T-cell (primary cell): Measurements from ENCODE around the gene METTL3. TPM values are rescaled to one million over a fixed set of nuclear protein-coding genes. Genes with fewer than 3 reads are reported as not detected.
A peak's percentile ranks its signal among the peaks of the same experiment; 100 is the strongest.

Experiments used
- ATAC-seq, 4 experiments: fragments of 200-7000 bp in 3 of 4; fragments of 150-1000 bp in 1 of 4; cut with Tn5 transposase; replicated peaks in 1 of 4; 1 replicate in 3 of 4; 2 replicates in 1 of 4; pipeline ENCODE4 v1.10.0; 2021; ENCODE audit warnings: moderate library complexity in 3 of 4, mild to moderate bottlenecking in 2 of 4, moderate number of reproducible peaks in 1 of 4
- CTCF ChIA-PET, 2 donors: fragments of 300-600 bp; sonication (Branson Sonifier 250); formaldehyde crosslinking; loops; one replicate each; lab custom pipeline; 2022; ENCODE audit warnings: antibody characterized with exemption in 2 of 2; lab: Charles Lee
- POLR2A ChIA-PET, 2 donors: fragments of 300-600 bp; sonication (Branson Sonifier 250); formaldehyde crosslinking; loops; one replicate each; lab custom pipeline; 2022; ENCODE audit warnings: antibody characterized with exemption in 2 of 2; lab: Charles Lee
- DNase-seq, 35 experiments: peaks; one replicate each; pipeline versions ENCODE4 v3.0.0 to v3.0.0-alpha.2; 2013 to 2023
- H3K27ac ChIP-seq: one replicate; pipeline ENCODE4 v1.5.1; 2013; ENCODE audit warnings: low read length
- H3K27me3 ChIP-seq, 2 experiments: replicated peaks in 1 of 2; 1 replicate in 1 of 2; 2 replicates in 1 of 2; pipeline versions ENCODE4 v1.6.1 to v1.7.0; 2013; ENCODE audit warnings: low read length in 1 of 2, mixed read lengths in 1 of 2; ENCODE audit not compliant: control insufficient read depth in 2 of 2, insufficient read depth in 2 of 2; ENCODE audit errors: extremely low read depth in 1 of 2
- H3K36me3 ChIP-seq, 2 donors: 1 replicate in 1 of 2; 2 replicates in 1 of 2; pipeline versions ENCODE4 v1.6.1 to v1.7.0; 2013; ENCODE audit warnings: low read length in 1 of 2; ENCODE audit not compliant: control insufficient read depth in 2 of 2, insufficient read depth in 1 of 2; ENCODE audit errors: extremely low read depth in 1 of 2
- H3K4me1 ChIP-seq, 2 experiments: 1 replicate in 1 of 2; 2 replicates in 1 of 2; pipeline versions ENCODE4 v1.6.1 to v1.7.0; 2013; ENCODE audit warnings: low read length in 2 of 2, mixed read lengths in 1 of 2; ENCODE audit not compliant: insufficient read depth in 2 of 2, control insufficient read depth in 1 of 2; ENCODE audit errors: extremely low read depth in 1 of 2
- H3K4me3 ChIP-seq, 2 donors: 1 replicate in 1 of 2; 2 replicates in 1 of 2; pipeline versions ENCODE4 v1.5.1 to v1.7.0; 2013; ENCODE audit warnings: mild to moderate bottlenecking in 2 of 2, low read length in 1 of 2, moderate library complexity in 1 of 2; ENCODE audit not compliant: control insufficient read depth in 1 of 2; ENCODE audit errors: extremely low read depth in 1 of 2
- H3K9me3 ChIP-seq: 2 replicates; pipeline ENCODE4 v1.7.0; 2013
- H3K27ac Mint-ChIP-seq, 2 donors: one replicate each; pipeline ENCODE4 v1.8.0; 2020 to 2021; ENCODE audit warnings: mild to moderate bottlenecking in 2 of 2, mixed read lengths in 2 of 2
- H3K27me3 Mint-ChIP-seq, 2 donors: one replicate each; pipeline ENCODE4 v1.8.0; 2021 to 2022; ENCODE audit warnings: mixed read lengths in 2 of 2
- H3K36me3 Mint-ChIP-seq: one replicate; pipeline ENCODE4 v1.8.0; 2021; ENCODE audit warnings: mixed read lengths
- H3K4me1 Mint-ChIP-seq, 3 donors: one replicate each; pipeline ENCODE4 v1.8.0; 2020 to 2022; ENCODE audit warnings: mixed read lengths in 3 of 3, mild to moderate bottlenecking in 1 of 3
- H3K4me3 Mint-ChIP-seq, 3 donors: one replicate each; pipeline ENCODE4 v1.8.0; 2020 to 2022; ENCODE audit warnings: mild to moderate bottlenecking in 3 of 3, mixed read lengths in 3 of 3, moderate library complexity in 3 of 3
- H3K9me3 Mint-ChIP-seq, 3 donors: one replicate each; pipeline ENCODE4 v1.8.0; 2020 to 2022; ENCODE audit warnings: mixed read lengths in 3 of 3
- WGBS: methylation state at CpG from one replicate; pipeline ENCODE4 v1.1.5; 2013; ENCODE audit warnings: missing lambda C conversion rate; ENCODE audit not compliant: insufficient coverage; 5-methylcytosine and 5-hydroxymethylcytosine counted together
- total RNA-seq, 35 experiments: library from RNA in 6 of 35; stranded (reverse) in 6 of 35; fragments of 120-200 nt in 1 of 35; gene quantifications; one replicate each; pipeline versions ENCODE4 v1.2.1 to v1.2.4 and lab custom pipeline; 2013 to 2026

The METTL3 gene
- total RNA-seq, 5 donors from 2014 or later (not counting 1 experiment from before 2014, with no cell fraction given), result 48.0 to 94.6 (median 91.6) TPM

- ChIA-PET CTCF (interaction anchor here (0.9 to 3.2 kb wide), 12 partner anchors 11 to 102 kb away, joined by 3 to 100 read pairs (median 7); partner anchors contain the start of genes TOX4 (in 2 of the 2), METTL3 (in 1 of the 2) and RAB2B (in 1 of the 2)), POLR2A (interaction anchor here (0.6 to 2.3 kb wide), 6 partner anchors 9 to 71 kb away, joined by 3 to 48 read pairs (median 11); partner anchors contain the start of genes RAB2B (in 1 of the 2), SUPT16H (in 1 of the 2) and TOX4 (in 1 of the 2))
- Mint-ChIP-seq H3K4me3 (peak overlapping the region; percentile 93 to 95 (median 93)), H3K36me3 (peaks cover 7% of the 10 kb centered on the region), H3K4me1 (peaks cover 41 to 62% (median 49%) of the 10 kb centered on the region in 3 donors), H3K27ac (peak overlapping the region; percentile 98 to 99), H3K27me3 (no peaks in the 10 kb centered on the region), H3K9me3 (no peaks in the 10 kb centered on the region)
- H3K4me1 ChIP-seq, result peaks cover 13 to 39% of the 10 kb centered on the region in 2 experiments
- no peaks in the 10 kb centered on the region for H3K27me3 ChIP-seq
- DNase-seq (peak in 11 of 35 experiments; percentile 4 to 60 (median 15)), ATAC-seq (no peak)
- H3K9me3 ChIP-seq, result no peaks in the 10 kb centered on the region
- H3K4me3 ChIP-seq, result peak overlapping the region; percentile 87 to 92
- WGBS, result 20% methylated on average over 13 of the region's 15 CpGs
- H3K36me3 ChIP-seq, result peaks cover 0 to 9% of the 10 kb centered on the region in 2 donors
- H3K27ac ChIP-seq, result peak overlapping the region; percentile 75
Measured at GRCh38 chr14:21454843-21455544, 56.1 kb downstream of the METTL3 start.

- Histone ChIP-seq H3K9me3 (no peaks in the 10 kb centered on the region), H3K4me3 (no peak overlapping the region), H3K36me3 (peaks cover 0 to 7% of the 10 kb centered on the region in 2 donors), H3K27ac (no peak overlapping the region), H3K4me1 (peaks cover 12 to 32% of the 10 kb centered on the region in 2 experiments), H3K27me3 (no peaks in the 10 kb centered on the region)
- H3K4me3 Mint-ChIP-seq, result peak overlapping the region in 1 of 3 donors; percentile 15
- CTCF ChIA-PET, result interaction anchor here in 1 of 2 donors (2.2 kb wide), 1 partner anchor 13 kb away, joined by 7 read pairs; no protein-coding TSS in a partner anchor
- peak overlapping the region in 1 of 2 donors; percentile 15 for H3K27ac Mint-ChIP-seq
- POLR2A ChIA-PET, result interaction anchor here in 1 of 2 donors (0.7 kb wide), 1 partner anchor 1120 kb away, joined by 3 read pairs; no protein-coding TSS in a partner anchor
- no peak for ATAC-seq
- H3K4me1 Mint-ChIP-seq, result peaks cover 64 to 75% (median 68%) of the 10 kb centered on the region in 3 donors
- WGBS, result no CpG with 5 or more reads among the region's 1 CpG
- peaks cover 8% of the 10 kb centered on the region for H3K36me3 Mint-ChIP-seq
- DNase-seq, result no peak
- H3K9me3 Mint-ChIP-seq, result no peaks in the 10 kb centered on the region
- no peaks in the 10 kb centered on the region for H3K27me3 Mint-ChIP-seq
Measured at GRCh38 chr14:21449899-21450216, 61.3 kb downstream of the METTL3 start.

Other genes starting within 250 kb of the METTL3 start
- 100 to 1,000 TPM; 417 to 530 (median 441) TPM for gene HNRNPC, start 241.9 kb downstream of the METTL3 start, total RNA-seq
- gene RPGRIP1, start 231.3 kb downstream of the METTL3 start, total RNA-seq, result under 1 TPM in 2 of 5 donors, not detected in 3; 0.16 to 0.76 TPM
- gene SUPT16H, start 127.3 kb downstream of the METTL3 start, total RNA-seq, result 10 to 100 TPM; 51.4 to 76.4 (median 71.6) TPM
- 100 to 1,000 TPM; 125 to 133 (median 131) TPM for gene CHD8, start 55.2 kb downstream of the METTL3 start, total RNA-seq
- 10 to 100 TPM; 23.6 to 33.7 (median 27.6) TPM for gene RAB2B, start 34.4 kb downstream of the METTL3 start, total RNA-seq
- 10 to 100 TPM; 68.7 to 95.6 (median 78.9) TPM for gene TOX4, start 34.1 kb downstream of the METTL3 start, total RNA-seq
- gene SALL2, start 15.0 kb upstream of the METTL3 start, total RNA-seq, result 1 to 10 TPM; 3.3 to 5.8 (median 4.6) TPM
- not detected for gene OR10G3, start 68.7 kb upstream of the METTL3 start, total RNA-seq
- gene OR10G2, start 123.6 kb upstream of the METTL3 start, total RNA-seq, result not detected
- gene OR4E2, start 142.5 kb upstream of the METTL3 start, total RNA-seq, result under 1 TPM in 1 of 5 donors, not detected in 4; 0.26 TPM
- under 1 TPM in 1 of 5 donors, not detected in 4; 0.20 TPM for gene OR4E1, start 162.5 kb upstream of the METTL3 start, total RNA-seq